ENCODE data around the gene THBS2. TPM values are rescaled to one million over a fixed set of nuclear protein-coding genes. Genes with fewer than 3 reads are reported as not detected.

Gene THBS2
- total RNA-seq, 1 donor from 2014 or later = 0.23 TPM

DNA sequence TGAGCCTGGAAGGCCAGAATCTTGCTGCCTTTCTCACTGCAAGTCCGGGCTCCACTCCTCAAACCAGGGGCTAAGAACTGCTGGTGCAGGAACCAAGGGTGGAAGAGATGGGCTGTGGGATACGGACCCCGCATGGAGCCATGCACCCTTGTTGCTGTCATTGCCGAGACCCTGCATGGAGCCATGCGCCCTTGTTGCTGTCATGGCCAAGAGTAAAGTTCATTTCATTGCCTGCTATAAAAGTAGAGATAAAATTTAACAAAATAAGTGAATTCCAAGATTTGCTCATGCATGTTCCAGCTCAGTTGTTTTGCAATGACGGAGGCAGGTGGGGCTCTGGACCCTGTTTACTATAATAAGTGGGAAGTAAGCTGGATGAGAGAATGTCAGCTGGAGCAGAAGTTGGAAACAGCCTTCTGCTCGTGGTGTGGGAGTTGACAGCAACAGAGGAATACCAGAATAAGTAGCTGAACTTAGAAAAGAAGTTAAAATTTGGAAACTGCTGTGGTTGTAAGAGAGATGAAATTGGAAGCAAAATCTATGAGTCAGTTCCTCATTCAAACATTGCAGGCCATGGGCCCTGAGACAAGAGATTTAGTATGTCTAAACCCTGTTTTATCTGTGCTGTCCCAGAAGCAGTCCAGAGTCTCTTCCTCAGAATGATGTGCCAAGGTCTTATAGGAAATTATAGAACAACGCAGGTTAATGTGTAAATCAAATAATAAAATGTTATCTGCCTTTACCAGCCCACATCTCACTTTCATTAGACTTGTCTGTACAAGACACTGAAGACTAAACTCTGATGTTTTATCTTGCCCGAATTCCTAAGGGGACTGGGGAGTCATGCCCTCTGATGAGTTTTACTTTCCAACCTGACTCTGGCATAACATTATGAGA lies 15.8 kb upstream of the THBS2 start:
- H3K27ac Mint-ChIP-seq (ENCODE audit: unreplicated experiment) = no peak overlapping the region
- no peak overlapping the region for H3K4me3 Mint-ChIP-seq (ENCODE audit: unreplicated experiment)
- no peak for DNase-seq (ENCODE audit: low spot score)

DNA sequence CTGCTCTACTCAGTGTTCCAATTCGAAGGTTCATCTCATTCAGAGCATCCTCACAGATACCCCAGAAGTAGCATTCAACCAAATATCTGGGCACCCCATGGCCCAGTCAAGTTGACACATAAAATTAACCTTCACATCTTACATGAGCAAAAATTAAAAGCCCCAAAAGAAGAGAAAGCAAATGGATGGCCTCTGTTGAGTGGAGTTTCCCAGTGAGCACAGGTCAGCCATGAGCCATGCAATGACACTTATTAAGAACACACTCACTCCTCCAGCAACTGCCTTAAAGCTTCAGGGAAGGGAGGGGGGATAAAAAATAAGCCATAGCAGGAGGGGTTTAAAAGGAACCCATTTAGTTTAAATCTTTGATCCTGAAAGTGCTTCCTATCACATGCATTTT lies 14.6 kb upstream of the THBS2 start:
- no peak for DNase-seq (ENCODE audit: low spot score)
- no peak overlapping the region for H3K27ac Mint-ChIP-seq (ENCODE audit: unreplicated experiment)
- H3K9me3 Mint-ChIP-seq (ENCODE audit: unreplicated experiment) = no peaks in the 10 kb centered on the region
- no peaks in the 10 kb centered on the region for H3K36me3 Mint-ChIP-seq (ENCODE audit: low read depth, unreplicated experiment)
- peaks cover 14% of the 10 kb centered on the region for H3K27me3 Mint-ChIP-seq (ENCODE audit: unreplicated experiment)
- H3K4me1 Mint-ChIP-seq (ENCODE audit: unreplicated experiment) = no peaks in the 10 kb centered on the region
- H3K4me3 Mint-ChIP-seq (ENCODE audit: unreplicated experiment) = no peak overlapping the region
- TF ChIP-seq, protein P1, sequence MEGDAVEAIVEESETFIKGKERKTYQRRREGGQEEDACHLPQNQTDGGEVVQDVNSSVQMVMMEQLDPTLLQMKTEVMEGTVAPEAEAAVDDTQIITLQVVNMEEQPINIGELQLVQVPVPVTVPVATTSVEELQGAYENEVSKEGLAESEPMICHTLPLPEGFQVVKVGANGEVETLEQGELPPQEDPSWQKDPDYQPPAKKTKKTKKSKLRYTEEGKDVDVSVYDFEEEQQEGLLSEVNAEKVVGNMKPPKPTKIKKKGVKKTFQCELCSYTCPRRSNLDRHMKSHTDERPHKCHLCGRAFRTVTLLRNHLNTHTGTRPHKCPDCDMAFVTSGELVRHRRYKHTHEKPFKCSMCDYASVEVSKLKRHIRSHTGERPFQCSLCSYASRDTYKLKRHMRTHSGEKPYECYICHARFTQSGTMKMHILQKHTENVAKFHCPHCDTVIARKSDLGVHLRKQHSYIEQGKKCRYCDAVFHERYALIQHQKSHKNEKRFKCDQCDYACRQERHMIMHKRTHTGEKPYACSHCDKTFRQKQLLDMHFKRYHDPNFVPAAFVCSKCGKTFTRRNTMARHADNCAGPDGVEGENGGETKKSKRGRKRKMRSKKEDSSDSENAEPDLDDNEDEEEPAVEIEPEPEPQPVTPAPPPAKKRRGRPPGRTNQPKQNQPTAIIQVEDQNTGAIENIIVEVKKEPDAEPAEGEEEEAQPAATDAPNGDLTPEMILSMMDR (IDR thresholded peaks at IDR 0.05; ENCODE audit: unreplicated experiment) = no peak

More for the DNA sequence above, 15.8 kb upstream of the THBS2 start:
- peaks cover 6% of the 10 kb centered on the region for H3K27me3 Mint-ChIP-seq (ENCODE audit: unreplicated experiment)
- H3K36me3 Mint-ChIP-seq (ENCODE audit: low read depth, unreplicated experiment) = no peaks in the 10 kb centered on the region
- no peaks in the 10 kb centered on the region for H3K9me3 Mint-ChIP-seq (ENCODE audit: unreplicated experiment)
- TF ChIP-seq, protein P1 (IDR thresholded peaks at IDR 0.05; ENCODE audit: unreplicated experiment) = no peak
- H3K4me1 Mint-ChIP-seq (ENCODE audit: unreplicated experiment) = no peaks in the 10 kb centered on the region

DNA sequence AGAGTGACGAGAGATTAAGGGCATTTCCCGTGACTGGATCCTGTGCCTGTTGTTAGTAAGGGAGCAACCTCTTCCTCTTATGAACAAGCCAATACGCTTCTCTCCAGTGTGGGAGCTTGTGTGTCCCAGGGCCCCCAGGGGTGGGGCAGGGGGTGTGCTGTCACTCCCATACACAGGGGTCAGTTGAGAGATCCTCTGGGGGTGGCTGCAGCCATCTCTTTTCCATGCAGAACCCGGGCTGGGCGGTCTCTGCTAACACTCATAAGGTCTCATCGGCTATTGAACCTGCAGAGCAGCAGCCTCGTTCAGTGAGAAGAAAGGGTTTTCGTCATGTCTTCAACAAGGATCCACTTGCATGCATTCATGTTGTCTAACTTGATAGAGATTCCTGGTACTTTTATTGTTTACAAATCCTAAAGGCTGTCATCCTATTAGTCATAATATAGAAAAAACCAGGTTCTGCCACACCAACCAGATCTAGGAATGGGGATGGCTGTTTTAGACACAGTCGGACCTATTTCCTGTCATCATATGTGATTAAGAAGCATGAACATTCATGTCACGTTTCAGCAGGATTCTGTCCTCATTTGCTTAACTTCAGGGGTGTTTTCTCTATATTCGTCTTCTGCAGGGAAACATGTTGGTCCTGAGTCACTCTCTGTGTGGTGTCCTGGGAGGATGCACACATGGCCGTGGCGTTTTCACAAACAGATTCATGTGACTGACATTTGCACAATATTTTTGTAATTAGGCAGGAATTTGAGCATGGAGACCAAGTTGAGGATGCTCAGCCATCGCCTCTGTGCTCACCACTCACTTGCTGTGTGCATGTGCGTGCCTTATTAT lies 13.3 kb upstream of the THBS2 start:
- TF ChIP-seq, protein P1 (IDR thresholded peaks at IDR 0.05; ENCODE audit: unreplicated experiment) = no peak
- H3K27ac Mint-ChIP-seq (ENCODE audit: unreplicated experiment) = no peak overlapping the region
- DNase-seq (ENCODE audit: low spot score) = no peak
- H3K4me3 Mint-ChIP-seq (ENCODE audit: unreplicated experiment) = no peak overlapping the region
- H3K27me3 Mint-ChIP-seq (ENCODE audit: unreplicated experiment) = peaks cover 14% of the 10 kb centered on the region
- H3K9me3 Mint-ChIP-seq (ENCODE audit: unreplicated experiment) = no peaks in the 10 kb centered on the region
- no peaks in the 10 kb centered on the region for H3K4me1 Mint-ChIP-seq (ENCODE audit: unreplicated experiment)
- H3K36me3 Mint-ChIP-seq (ENCODE audit: low read depth, unreplicated experiment) = no peaks in the 10 kb centered on the region

DNA sequence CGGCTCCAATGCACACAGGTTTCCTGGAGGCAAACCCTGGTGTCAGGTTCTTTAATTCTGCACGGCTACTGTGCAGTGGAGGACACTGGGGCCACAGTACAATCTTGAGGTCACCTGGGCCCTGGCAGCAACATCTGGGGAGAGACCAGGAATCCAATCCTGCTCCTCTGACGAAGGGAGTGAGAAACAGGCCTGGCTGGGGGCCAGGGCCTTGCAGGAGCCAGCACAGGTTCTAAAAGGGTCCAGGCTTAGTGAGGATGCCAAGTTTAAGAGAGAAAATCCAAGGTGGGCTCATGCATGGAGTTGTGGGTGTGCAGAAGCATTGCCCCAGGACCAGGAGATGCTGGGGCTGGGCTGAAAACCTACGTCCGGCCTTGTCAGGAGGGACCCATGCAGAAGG lies 12.6 kb upstream of the THBS2 start:
- Mint-ChIP-seq H3K27me3 (ENCODE audit: unreplicated experiment) (peaks cover 16% of the 10 kb centered on the region), H3K9me3 (ENCODE audit: unreplicated experiment) (no peaks in the 10 kb centered on the region), H3K4me1 (ENCODE audit: unreplicated experiment) (no peaks in the 10 kb centered on the region), H3K36me3 (ENCODE audit: low read depth, unreplicated experiment) (no peaks in the 10 kb centered on the region), H3K27ac (ENCODE audit: unreplicated experiment) (no peak overlapping the region), H3K4me3 (ENCODE audit: unreplicated experiment) (no peak overlapping the region)
- no peak for DNase-seq (ENCODE audit: low spot score)
- TF ChIP-seq, protein P1 (IDR thresholded peaks at IDR 0.05; ENCODE audit: unreplicated experiment) = no peak

All from endothelial cell (in vitro differentiated cells).